Fibroblast of skin of right quadriceps (primary cell): ENCODE data around the gene PCDHGB2.
"Not testable (repeated sequence)": the region's sequence is repeated elsewhere in the genome, so short reads cannot be mapped to it uniquely, and the experiment has no call there.

Source experiments
- DNase-seq: peaks from one replicate; pipeline ENCODE4 v3.0.0-alpha.2; 2013

PCDHGB2 gene

DNA sequence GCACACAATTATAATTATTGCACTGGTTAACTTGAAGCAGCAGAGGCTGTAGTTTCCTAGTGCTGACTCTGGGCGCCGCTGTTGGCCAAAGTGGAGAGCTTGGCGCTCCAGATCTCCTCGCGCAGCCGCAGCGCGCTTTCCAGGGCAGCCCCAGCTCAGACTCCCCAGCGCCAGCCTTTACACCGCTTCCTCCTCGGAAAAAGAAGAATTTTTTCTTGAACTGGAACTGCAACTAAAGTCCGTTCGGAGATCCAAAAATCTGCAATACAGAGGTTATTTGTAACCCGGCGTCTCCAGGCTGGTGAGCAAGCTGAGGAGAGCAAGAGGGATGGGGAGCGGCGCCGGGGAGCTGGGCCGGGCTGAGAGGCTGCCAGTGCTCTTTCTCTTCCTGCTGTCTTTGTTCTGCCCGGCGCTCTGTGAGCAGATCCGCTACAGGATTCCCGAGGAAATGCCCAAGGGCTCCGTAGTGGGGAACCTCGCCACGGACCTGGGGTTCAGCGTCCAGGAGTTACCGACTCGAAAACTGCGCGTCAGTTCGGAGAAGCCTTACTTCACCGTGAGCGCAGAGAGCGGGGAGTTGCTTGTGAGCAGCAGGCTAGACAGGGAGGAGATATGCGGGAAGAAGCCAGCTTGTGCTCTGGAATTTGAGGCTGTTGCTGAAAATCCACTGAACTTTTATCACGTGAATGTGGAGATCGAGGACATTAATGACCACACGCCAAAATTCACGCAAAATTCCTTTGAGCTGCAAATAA is 27.9 kb downstream of the PCDHGB2 start, which contains the start of gene PCDHGB4:
Gene PCDHGB4, plus strand, starts transcription at position 142 of the 755 bp plus-strand sequence. Its CDS starts 187 bp downstream, at position 329.
- peak; percentile 57 for DNase-seq

DNA sequence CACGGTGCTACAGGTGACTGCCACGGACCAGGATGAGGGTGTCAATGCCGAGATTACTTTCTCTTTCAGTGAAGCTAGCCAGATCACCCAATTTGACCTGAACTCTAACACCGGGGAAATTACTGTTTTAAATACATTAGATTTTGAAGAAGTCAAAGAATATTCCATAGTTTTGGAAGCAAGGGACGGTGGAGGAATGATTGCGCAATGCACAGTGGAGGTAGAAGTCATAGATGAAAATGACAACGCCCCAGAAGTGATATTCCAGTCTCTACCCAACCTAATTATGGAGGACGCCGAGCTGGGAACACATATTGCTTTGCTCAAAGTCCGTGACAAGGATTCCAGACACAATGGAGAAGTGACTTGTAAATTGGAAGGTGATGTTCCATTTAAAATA is 28.9 kb downstream of the PCDHGB2 start:
- no peak for DNase-seq

DNA sequence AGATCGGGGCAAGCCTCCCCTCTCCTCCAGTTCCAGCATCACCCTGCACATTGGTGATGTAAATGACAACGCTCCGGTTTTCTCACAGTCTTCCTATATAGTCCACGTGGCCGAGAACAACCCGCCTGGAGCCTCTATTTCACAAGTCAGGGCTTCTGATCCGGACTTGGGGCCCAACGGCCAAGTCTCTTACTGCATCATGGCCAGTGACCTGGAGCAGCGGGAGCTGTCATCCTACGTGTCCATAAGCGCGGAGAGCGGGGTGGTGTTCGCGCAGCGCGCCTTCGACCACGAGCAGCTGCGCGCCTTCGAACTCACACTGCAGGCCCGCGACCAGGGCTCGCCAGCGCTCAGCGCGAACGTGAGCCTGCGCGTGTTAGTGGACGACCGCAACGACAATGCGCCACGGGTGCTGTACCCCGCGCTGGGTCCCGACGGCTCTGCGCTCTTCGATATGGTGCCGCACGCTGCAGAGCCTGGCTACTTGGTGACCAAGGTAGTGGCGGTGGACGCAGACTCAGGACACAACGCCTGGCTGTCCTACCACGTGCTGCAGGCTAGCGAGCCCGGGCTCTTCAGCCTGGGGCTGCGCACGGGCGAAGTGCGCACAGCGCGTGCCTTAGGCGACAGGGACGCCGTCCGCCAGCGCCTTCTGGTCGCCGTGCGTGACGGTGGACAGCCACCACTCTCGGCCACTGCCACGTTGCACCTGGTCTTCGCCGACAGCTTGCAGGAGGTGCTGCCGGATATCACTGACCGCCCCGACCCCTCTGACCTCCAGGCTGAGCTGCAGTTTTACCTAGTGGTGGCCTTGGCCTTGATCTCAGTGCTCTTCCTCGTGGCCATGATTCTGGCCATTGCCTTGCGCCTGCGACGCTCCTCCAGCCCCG is 29.6 kb downstream of the PCDHGB2 start:
- DNase-seq, result no peak

DNA sequence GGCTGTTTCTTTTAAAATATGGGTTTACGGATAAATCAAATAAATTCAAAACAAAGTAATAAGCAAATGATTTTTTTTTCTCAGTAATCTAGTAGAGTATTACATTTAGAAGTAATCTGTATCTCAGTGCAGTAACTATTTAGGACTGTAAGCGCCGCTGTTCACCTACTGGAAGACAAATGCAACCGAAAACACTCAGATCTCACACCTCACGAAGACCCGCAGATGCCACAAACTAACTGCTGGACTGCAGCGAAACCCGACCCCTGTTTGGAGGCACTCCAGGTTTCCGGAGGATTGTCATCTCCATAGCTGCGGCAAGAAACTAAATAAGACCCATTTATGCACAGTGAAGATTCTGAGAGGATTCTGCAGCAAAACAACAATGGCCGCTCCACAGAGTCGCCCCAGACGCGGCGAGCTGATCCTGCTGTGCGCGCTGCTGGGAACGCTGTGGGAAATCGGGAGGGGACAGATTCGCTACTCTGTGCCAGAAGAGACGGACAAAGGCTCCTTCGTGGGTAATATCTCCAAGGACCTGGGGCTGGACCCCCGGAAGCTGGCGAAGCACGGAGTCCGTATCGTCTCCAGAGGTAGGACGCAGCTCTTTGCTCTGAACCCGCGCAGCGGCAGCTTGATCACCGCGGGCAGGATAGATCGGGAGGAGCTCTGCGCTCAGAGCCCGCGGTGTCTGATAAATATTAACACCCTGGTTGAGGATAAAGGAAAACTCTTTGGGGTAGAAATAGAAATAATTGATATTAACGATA is 32.8 kb downstream of the PCDHGB2 start, which contains the start of gene PCDHGA8:
Gene PCDHGA8, plus strand, starts transcription at position 205 of the 770 bp plus-strand sequence. Its CDS starts 181 bp downstream, at position 386.
- peak; percentile 37 for DNase-seq

DNA sequence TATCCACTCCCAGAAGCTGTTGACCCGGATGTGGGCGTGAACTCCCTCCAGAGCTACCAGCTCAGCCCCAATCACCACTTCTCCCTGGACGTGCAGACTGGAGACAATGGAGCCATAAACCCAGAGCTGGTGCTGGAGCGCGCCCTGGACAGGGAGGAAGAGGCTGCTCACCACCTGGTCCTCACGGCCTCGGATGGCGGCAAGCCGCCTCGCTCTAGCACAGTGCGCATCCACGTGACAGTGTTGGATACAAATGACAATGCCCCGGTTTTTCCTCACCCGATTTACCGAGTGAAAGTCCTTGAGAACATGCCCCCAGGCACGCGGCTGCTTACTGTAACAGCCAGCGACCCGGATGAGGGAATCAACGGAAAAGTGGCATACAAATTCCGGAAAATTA is 33.5 kb downstream of the PCDHGB2 start:
- no peak for DNase-seq

DNA sequence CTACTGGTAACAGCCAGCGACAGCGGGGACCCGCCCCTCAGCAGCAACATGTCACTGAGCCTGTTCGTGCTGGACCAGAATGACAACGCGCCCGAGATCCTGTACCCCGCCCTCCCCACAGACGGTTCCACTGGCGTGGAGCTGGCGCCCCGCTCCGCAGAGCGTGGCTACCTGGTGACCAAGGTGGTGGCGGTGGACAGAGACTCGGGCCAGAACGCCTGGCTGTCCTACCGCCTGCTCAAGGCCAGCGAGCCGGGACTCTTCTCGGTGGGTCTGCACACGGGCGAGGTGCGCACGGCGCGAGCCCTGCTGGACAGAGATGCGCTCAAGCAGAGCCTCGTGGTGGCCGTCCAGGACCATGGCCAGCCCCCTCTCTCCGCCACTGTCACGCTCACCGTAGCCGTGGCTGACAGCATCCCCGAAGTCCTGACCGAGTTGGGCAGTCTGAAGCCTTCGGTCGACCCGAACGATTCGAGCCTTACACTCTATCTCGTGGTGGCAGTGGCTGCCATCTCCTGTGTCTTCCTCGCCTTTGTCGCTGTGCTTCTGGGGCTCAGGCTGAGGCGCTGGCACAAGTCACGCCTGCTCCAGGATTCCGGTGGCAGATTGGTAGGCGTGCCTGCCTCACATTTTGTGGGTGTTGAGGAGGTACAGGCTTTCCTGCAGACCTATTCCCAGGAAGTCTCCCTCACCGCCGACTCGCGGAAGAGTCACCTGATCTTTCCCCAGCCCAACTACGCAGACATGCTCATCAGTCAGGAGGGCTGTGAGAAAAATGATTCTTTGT is 34.8 kb downstream of the PCDHGB2 start:
- not testable (repeated sequence) for DNase-seq

DNA sequence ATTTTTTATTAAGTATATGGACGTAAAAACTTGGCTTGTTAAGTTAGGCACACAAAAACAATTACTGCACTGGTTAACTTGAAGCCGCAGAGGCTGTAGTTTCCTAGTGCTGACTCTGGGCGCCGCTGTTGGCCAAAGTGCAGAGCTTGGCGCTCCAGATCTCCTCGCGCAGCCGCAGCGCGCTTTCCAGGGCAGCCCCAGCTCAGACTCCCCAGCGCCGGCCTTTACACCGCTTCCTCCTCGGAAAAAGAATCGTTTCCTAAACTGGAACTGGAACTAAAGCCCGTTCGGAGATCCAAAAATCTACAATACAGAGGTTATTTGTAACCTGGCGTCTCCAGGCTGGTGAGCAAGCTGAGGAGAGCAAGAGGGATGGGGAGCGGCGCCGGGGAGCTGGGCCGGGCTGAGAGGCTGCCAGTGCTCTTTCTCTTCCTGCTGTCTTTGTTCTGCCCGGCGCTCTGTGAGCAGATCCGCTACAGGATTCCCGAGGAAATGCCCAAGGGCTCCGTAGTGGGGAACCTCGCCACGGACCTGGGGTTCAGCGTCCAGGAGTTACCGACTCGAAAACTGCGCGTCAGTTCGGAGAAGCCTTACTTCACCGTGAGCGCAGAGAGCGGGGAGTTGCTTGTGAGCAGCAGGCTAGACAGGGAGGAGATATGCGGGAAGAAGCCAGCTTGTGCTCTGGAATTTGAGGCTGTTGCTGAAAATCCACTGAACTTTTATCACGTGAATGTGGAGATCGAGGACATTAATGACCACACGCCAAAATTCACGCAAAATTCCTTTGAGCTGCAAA is 38.2 kb downstream of the PCDHGB2 start, which contains the start of gene PCDHGB5:
Gene PCDHGB5, plus strand, starts transcription at position 192 of the 796 bp plus-strand sequence. Its CDS starts 181 bp downstream, at position 373.
- peak; percentile 61 for DNase-seq

DNA sequence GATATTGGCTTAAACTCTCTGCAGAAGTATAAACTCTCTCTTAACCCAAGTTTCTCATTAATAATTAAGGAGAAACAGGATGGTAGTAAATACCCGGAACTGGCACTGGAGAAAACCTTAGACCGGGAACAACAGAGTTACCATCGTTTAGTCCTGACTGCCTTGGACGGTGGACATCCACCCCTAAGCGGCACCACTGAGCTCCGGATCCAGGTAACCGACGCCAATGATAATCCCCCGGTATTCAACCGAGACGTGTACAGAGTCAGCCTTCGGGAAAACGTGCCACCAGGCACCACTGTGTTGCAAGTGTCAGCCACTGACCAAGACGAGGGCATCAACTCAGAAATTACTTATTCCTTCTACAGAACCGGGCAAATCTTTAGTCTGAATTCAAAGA is 38.8 kb downstream of the PCDHGB2 start:
- no peak for DNase-seq

DNA sequence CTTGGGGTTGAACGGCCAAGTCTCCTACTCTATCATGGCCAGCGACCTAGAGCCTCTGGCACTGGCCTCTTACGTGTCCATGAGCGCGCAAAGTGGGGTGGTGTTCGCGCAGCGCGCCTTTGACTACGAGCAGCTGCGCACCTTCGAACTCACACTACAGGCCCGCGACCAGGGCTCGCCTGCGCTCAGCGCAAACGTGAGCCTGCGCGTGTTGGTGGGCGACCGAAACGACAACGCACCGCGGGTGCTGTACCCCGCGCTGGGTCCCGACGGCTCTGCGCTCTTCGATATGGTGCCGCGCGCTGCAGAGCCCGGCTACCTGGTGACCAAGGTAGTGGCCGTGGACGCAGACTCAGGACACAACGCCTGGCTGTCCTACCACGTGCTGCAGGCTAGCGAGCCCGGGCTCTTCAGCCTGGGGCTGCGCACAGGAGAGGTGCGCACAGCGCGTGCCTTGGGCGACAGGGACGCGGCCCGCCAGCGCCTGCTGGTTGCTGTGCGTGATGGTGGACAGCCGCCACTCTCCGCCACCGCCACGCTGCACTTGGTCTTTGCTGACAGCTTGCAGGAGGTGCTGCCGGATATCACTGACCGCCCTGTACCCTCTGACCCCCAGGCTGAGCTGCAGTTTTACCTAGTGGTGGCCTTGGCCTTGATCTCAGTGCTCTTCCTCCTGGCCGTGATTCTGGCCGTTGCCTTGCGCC is 39.9 kb downstream of the PCDHGB2 start:
- no peak for DNase-seq

DNA sequence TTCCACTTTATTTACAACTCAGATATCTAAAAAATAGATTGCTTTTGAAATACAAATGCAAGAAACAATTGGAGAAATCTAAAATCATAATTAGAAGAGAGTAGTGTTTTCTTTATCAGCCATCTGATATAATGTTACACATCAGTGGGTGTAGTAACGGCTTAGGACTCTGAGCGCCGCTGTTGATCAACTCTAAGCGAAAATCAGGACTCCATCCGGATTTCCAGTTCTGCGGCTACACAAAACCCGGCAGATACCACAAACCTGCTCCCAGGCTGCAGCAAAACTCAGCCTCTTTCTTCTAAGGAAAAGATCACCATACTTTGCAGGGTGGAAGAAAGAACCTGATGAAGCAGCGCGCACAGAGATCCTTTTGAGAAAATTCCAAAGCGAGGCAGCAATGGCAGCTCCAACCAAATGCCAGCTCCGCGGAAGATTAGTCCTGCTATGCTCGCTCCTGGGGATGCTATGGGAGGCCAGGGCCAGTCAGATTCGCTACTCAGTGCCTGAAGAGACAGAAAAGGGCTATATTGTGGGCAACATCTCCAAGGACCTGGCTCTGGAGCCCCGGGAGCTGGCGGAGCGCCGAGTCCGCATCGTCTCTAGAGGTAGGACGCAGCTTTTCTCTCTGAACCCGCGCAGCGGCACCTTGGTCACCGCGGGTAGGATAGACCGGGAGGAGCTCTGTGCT is 42.9 kb downstream of the PCDHGB2 start, which contains the start of gene PCDHGA9:
Gene PCDHGA9, plus strand, starts transcription at position 226 of the 691 bp plus-strand sequence. Its CDS starts 175 bp downstream, at position 401.
- peak; percentile 35 for DNase-seq

DNA sequence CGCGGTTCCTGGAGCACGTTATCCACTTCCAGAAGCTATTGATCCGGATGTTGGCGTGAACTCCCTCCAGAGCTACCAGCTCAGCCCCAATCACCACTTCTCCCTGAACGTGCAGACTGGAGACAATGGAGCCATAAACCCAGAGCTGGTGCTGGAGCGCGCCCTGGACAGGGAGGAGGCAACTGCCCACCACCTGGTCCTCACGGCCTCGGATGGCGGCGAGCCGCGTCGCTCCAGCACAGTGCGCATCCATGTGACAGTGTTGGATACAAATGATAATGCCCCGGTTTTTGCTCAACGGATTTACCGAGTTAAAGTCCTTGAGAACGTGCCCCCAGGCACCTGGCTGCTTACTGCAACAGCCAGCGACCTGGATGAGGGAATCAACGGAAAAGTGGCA is 43.6 kb downstream of the PCDHGB2 start:
- DNase-seq, result no peak

DNA sequence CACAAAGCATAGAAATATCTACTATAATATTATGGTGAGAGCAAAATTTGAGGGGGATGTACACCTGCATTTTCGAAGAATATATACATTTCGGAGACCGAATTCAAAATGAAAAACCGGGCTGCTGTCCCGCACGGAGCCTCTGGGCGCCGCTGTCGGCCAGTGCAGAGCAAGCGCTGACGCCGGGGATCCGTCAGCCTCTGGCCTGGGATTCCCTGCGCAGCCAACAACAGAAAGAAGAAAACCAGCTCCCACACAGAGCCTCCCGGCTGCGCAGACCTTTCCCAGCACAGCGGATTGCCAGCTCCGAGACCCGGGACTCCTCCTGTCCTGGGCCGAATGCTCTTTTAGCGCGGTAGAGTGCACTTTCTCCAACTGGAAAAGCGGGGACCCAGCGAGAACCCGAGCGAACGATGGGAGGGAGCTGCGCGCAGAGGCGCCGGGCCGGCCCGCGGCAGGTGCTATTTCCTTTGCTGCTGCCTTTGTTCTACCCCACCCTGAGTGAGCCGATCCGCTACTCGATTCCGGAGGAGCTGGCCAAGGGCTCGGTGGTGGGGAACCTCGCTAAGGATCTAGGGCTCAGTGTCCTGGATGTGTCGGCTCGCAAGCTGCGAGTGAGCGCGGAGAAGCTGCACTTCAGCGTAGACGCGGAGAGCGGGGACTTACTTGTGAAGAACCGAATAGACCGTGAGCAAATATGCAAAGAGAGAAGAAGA is 48.2 kb downstream of the PCDHGB2 start, which contains the start of gene PCDHGB6:
Gene PCDHGB6, plus strand, starts transcription at position 232 of the 716 bp plus-strand sequence. Its CDS starts 182 bp downstream, at position 414.
- DNase-seq, result peak; percentile 46

DNA sequence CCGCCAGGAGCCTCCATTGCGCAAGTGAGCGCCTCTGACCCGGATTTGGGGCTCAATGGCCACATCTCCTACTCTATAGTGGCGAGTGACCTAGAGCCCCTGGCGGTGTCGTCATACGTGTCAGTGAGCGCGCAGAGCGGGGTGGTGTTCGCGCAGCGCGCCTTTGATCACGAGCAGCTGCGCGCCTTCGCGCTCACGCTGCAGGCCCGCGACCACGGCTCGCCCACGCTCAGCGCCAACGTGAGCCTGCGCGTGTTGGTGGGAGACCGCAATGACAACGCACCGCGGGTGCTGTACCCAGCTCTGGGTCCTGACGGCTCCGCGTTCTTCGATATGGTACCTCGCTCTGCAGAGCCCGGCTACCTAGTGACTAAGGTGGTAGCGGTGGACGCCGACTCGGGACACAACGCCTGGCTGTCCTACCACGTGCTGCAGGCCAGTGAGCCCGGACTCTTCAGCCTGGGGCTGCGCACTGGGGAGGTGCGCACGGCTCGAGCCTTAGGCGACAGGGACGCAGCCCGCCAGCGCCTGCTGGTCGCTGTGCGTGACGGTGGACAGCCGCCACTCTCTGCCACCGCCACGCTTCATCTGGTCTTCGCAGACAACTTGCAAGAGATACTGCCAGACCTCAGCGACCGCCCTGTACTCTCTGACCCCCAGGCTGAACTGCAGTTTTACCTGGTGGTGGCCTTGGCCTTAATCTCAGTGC is 50.0 kb downstream of the PCDHGB2 start:
- no peak for DNase-seq

DNA sequence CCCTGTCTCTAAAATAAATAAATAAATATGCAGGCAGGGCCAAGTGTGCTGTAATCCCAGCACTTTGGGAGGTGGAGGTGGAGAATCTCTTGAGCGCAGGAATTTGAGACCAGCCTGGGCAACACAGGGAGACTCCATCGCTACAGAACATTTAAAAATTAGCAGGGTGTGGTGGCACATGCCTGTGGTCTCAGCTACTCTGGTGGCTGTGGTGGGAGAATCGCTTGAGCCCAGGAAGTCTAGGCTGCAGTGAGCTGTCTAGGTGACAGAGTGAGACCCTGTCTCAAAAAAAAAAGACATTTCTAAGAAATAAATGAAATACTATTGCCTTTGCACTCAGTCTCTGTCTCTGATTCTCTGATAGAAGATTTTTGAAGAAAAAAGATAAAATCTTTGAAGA is 51.8 kb downstream of the PCDHGB2 start:
- no peak for DNase-seq
